H9 (cell line): Measurements from ENCODE around the gene IGIP. TPM values are rescaled to one million over a fixed set of nuclear protein-coding genes. Genes with fewer than 3 reads are reported as not detected.

Source experiments
- DNase-seq: peaks from one replicate; pipeline ENCODE4 v3.0.0-alpha.2; 2017
- H2AFZ ChIP-seq: one replicate; pipeline ENCODE4 v1.6.1; 2013; ENCODE audit warnings: mild to moderate bottlenecking, low read length, control low read depth, moderate library complexity
- H2AK5ac ChIP-seq: 2 replicates; pipeline ENCODE4 v1.6.1; 2013; ENCODE audit warnings: low read length, control low read depth, mixed read lengths; ENCODE audit not compliant: insufficient read length
- H2BK120ac ChIP-seq: one replicate; pipeline ENCODE4 v1.6.1; 2013; ENCODE audit warnings: low read depth, mild to moderate bottlenecking, low read length, control low read depth, inconsistent platforms; ENCODE audit not compliant: poor library complexity, severe bottlenecking
- H2BK12ac ChIP-seq: 2 replicates; pipeline ENCODE4 v1.6.1; 2013; ENCODE audit warnings: low read length, control low read depth, mixed read lengths, low read depth; ENCODE audit not compliant: insufficient read length
- H2BK15ac ChIP-seq: 2 replicates; pipeline ENCODE4 v1.6.1; 2013; ENCODE audit warnings: low read depth, low read length, control low read depth
- H2BK20ac ChIP-seq: one replicate; pipeline ENCODE4 v1.6.1; 2013; ENCODE audit warnings: low read depth, mild to moderate bottlenecking, low read length, control low read depth, inconsistent platforms; ENCODE audit not compliant: poor library complexity, severe bottlenecking
- H2BK5ac ChIP-seq: 2 replicates; pipeline ENCODE4 v1.6.1; 2013; ENCODE audit warnings: low read length, control low read depth, mixed read lengths; ENCODE audit not compliant: insufficient read length
- H3K14ac ChIP-seq: 2 replicates; pipeline ENCODE4 v1.6.1; 2013; ENCODE audit warnings: low read length, control low read depth; ENCODE audit not compliant: insufficient read depth
- H3K18ac ChIP-seq: 2 replicates; pipeline ENCODE4 v1.6.1; 2013; ENCODE audit warnings: low read depth, mild to moderate bottlenecking, mixed read lengths, low read length, control low read depth; ENCODE audit not compliant: insufficient read length
- H3K23ac ChIP-seq: 2 replicates; pipeline ENCODE4 v1.6.1; 2013; ENCODE audit warnings: low read length, control low read depth, mixed read lengths, low read depth; ENCODE audit not compliant: insufficient read length
- H3K23me2 ChIP-seq: 2 replicates; pipeline ENCODE4 v1.6.1; 2013; ENCODE audit warnings: low read depth, mild to moderate bottlenecking, mixed read lengths, low read length, control low read depth; ENCODE audit not compliant: insufficient read length, poor library complexity, severe bottlenecking
- H3K27ac ChIP-seq: 2 replicates; pipeline ENCODE4 v1.5.1; 2013; ENCODE audit warnings: low read length, control low read depth, mixed read lengths, low read depth; ENCODE audit not compliant: insufficient read length
- H3K27me3 ChIP-seq: 2 replicates; pipeline ENCODE4 v1.6.1; 2013; ENCODE audit warnings: low read length, control low read depth, inconsistent platforms; ENCODE audit not compliant: insufficient read depth
- H3K4ac ChIP-seq: 2 replicates; pipeline ENCODE4 v1.6.1; 2013; ENCODE audit warnings: low read depth, mild to moderate bottlenecking, control low read depth, inconsistent platforms, low read length, moderate library complexity
- H3K4me1 ChIP-seq: 2 replicates; pipeline ENCODE4 v1.6.1; 2013; ENCODE audit warnings: low read length, control low read depth, inconsistent platforms; ENCODE audit not compliant: insufficient read depth
- H3K4me2 ChIP-seq: 2 replicates; pipeline ENCODE4 v1.6.1; 2013; ENCODE audit warnings: low read length, control low read depth, mixed read lengths; ENCODE audit not compliant: insufficient read length, insufficient read depth
- H3K56ac ChIP-seq: 2 replicates; pipeline ENCODE4 v1.6.1; 2013; ENCODE audit warnings: low read depth, mild to moderate bottlenecking, mixed read lengths, low read length, control low read depth; ENCODE audit not compliant: insufficient read length
- H3K79me1 ChIP-seq: 2 replicates; pipeline ENCODE4 v1.6.1; 2013; ENCODE audit warnings: low read depth, mild to moderate bottlenecking, moderate library complexity, low read length, control low read depth, inconsistent platforms; ENCODE audit not compliant: insufficient read depth, poor library complexity, severe bottlenecking
- H3K79me2 ChIP-seq: 2 replicates; pipeline ENCODE4 v1.6.1; 2013; ENCODE audit warnings: low read length, control low read depth, inconsistent platforms; ENCODE audit not compliant: insufficient read depth
- H3K9ac ChIP-seq: 2 replicates; pipeline ENCODE4 v1.6.1; 2013; ENCODE audit warnings: low read length, control low read depth, mixed read lengths; ENCODE audit not compliant: insufficient read length; ENCODE audit errors: extremely low read depth
- H3K9me3 ChIP-seq: one replicate; pipeline ENCODE4 v1.6.1; 2013; ENCODE audit warnings: low read depth, low read length, inconsistent platforms; ENCODE audit not compliant: control insufficient read depth
- H3T11ph ChIP-seq: one replicate; pipeline ENCODE4 v1.6.1; 2013; ENCODE audit warnings: mild to moderate bottlenecking, low read length, control low read depth, inconsistent platforms
- H4K20me1 ChIP-seq: one replicate; pipeline ENCODE4 v1.6.1; 2013; ENCODE audit not compliant: control insufficient read depth, insufficient read length, insufficient read depth
- H4K5ac ChIP-seq: 2 replicates; pipeline ENCODE4 v1.6.1; 2013; ENCODE audit warnings: low read depth, mild to moderate bottlenecking, mixed read lengths, low read length, control low read depth; ENCODE audit not compliant: insufficient read length
- H4K8ac ChIP-seq: replicated peaks from 2 replicates; pipeline ENCODE4 v1.6.1; 2013; ENCODE audit warnings: low read length, control low read depth, mixed read lengths, low read depth; ENCODE audit not compliant: insufficient read length
- H4K91ac ChIP-seq: 2 replicates; pipeline ENCODE4 v1.6.1; 2013; ENCODE audit warnings: low read depth, mild to moderate bottlenecking, moderate library complexity, mixed read lengths, low read length, control low read depth; ENCODE audit not compliant: insufficient read length
- H3K27ac Mint-ChIP-seq, 3 experiments: 2 replicates in 2 of 3; 3 replicates in 1 of 3; pipeline ENCODE4 v1.8.0; 2020 to 2021; ENCODE audit warnings: mixed read lengths in 3 of 3, mild to moderate bottlenecking in 1 of 3, moderate library complexity in 1 of 3
- H3K27me3 Mint-ChIP-seq: 2 replicates; pipeline ENCODE4 v1.8.0; 2021; ENCODE audit warnings: low read depth, mild to moderate bottlenecking, moderate library complexity, mixed read lengths
- H3K36me3 Mint-ChIP-seq, 3 experiments: 2 replicates in 2 of 3; 3 replicates in 1 of 3; pipeline ENCODE4 v1.8.0; 2020 to 2021; ENCODE audit warnings: low read depth in 3 of 3, mixed read lengths in 3 of 3; ENCODE audit not compliant: insufficient read depth in 1 of 3
- H3K4me1 Mint-ChIP-seq, 2 experiments: 2 replicates each; pipeline ENCODE4 v1.8.0; 2020; ENCODE audit warnings: mixed read lengths in 2 of 2
- H3K4me3 Mint-ChIP-seq, 2 experiments: 2 replicates in 1 of 2; 3 replicates in 1 of 2; pipeline ENCODE4 v1.8.0; 2020 to 2021; ENCODE audit warnings: mild to moderate bottlenecking in 2 of 2, mixed read lengths in 2 of 2, moderate library complexity in 1 of 2
- H3K9me3 Mint-ChIP-seq, 2 experiments: 2 replicates in 1 of 2; 3 replicates in 1 of 2; pipeline ENCODE4 v1.8.0; 2020; ENCODE audit warnings: mild to moderate bottlenecking in 2 of 2, mixed read lengths in 2 of 2, moderate library complexity in 1 of 2
- CTCF ChIP-seq: fragments of 200-600 bp; sonication (generic); conservative IDR thresholded peaks from 3 replicates; pipeline ENCODE4 v1.8.0; 2021; ENCODE audit warnings: antibody characterized with exemption, mild to moderate bottlenecking
- WGBS: extraction: QIAGEN DNeasy Blood & Tissue Kit; methylation state at CpG from one replicate; pipeline ENCODE4 v1.1.7; 2013; ENCODE audit warnings: missing lambda C conversion rate, low lambda C conversion rate, mixed read lengths; ENCODE audit not compliant: insufficient read length; ENCODE audit errors: extremely low coverage; 5-methylcytosine and 5-hydroxymethylcytosine counted together
- total RNA-seq: library from RNA; stranded (reverse); gene quantifications from 2 replicates; pipeline ENCODE4 v1.2.1, GENCODE V29; 2021

Gene IGIP
- total RNA-seq, 1 experiment from 2014 or later, result 0.52 TPM

GRCh38 chr5:140117523-140117922 is 8.2 kb upstream of the IGIP start:
- H3K9me3 Mint-ChIP-seq, result no peaks in the 10 kb centered on the region
- no peak overlapping the region for H3K27ac Mint-ChIP-seq
- Histone ChIP-seq H3K4ac (no peak overlapping the region), H3K27ac (no peak overlapping the region), H3K4me2 (no peak overlapping the region), H2AFZ (no peak overlapping the region), H3K56ac (no peak overlapping the region), H3K79me1 (no peaks in the 10 kb centered on the region), H3K9ac (no peak overlapping the region), H3K14ac (no peak overlapping the region), H4K8ac (no peak overlapping the region), H2BK5ac (no peak overlapping the region), H3K27me3 (peaks cover 3% of the 10 kb centered on the region), H3K79me2 (no peaks in the 10 kb centered on the region), H2BK20ac (no peak overlapping the region), H2BK120ac (no peak overlapping the region), H4K91ac (no peak overlapping the region), H2BK12ac (no peak overlapping the region), H3K4me1 (no peaks in the 10 kb centered on the region; the same call in 1 of the 2 replicates), H3K9me3 (no peaks in the 10 kb centered on the region), H3K18ac (no peak overlapping the region), H4K20me1 (no peaks in the 10 kb centered on the region), H2BK15ac (no peak overlapping the region), H3K23ac (no peak overlapping the region), H3T11ph (no peak overlapping the region), H3K23me2 (peaks cover 20% of the 10 kb centered on the region), H4K5ac (no peak overlapping the region), H2AK5ac (no peak overlapping the region)
- DNase-seq, result no peak
- no peaks in the 10 kb centered on the region for H3K36me3 Mint-ChIP-seq
- peaks cover 35% of the 10 kb centered on the region for H3K27me3 Mint-ChIP-seq
- no peak for TF ChIP-seq CTCF
- H3K4me3 Mint-ChIP-seq, result no peak overlapping the region
- peaks cover 25 to 27% of the 10 kb centered on the region in 2 experiments for H3K4me1 Mint-ChIP-seq
- WGBS, result no CpG with 5 or more reads among the region's 3 CpGs
